Activated T-helper 1 cell treated with Interleukin-2 at 50 U/mL for 16 hours (primary cell): ENCODE data around the gene CD109.

Experiments
- DNase-seq: peaks from one replicate; pipeline ENCODE4 v3.0.0-alpha.2; 2020; ENCODE audit warnings: low read depth

The CD109 gene

GRCh38 chr6:73727114-73727513, 31.1 kb downstream of the CD109 start:
- no peak for DNase-seq

DNA sequence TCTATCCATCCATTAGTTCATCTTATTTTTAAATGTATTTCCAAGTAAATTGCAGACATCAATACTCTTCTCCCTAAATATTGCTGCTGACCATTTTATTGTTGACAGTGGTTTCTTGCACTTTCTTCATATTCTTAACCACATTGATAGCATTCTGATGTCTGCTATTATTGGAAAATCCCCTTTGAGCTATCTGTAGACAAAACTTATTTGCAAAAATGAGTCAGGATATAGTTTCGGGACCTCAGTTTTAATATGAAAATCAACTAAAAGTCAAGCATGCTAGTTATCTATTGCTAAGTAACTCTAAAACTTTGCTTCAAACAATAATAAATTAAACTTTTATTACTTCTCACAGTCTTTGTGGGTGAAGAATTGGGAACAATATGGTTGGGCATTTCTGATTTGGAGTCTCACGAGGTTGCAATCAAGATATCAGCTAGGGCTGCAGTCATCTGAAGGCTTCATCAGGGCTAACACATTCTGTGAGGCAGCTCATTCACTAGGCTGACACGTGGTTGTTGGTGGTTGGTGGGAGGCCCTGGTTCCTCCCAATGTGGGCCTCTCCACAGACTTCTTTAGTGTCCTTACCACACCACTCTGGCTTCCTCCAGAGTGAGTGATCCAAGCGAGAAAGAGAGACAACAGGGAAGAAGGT, 32.7 kb downstream of the CD109 start:
- DNase-seq = no peak

DNA sequence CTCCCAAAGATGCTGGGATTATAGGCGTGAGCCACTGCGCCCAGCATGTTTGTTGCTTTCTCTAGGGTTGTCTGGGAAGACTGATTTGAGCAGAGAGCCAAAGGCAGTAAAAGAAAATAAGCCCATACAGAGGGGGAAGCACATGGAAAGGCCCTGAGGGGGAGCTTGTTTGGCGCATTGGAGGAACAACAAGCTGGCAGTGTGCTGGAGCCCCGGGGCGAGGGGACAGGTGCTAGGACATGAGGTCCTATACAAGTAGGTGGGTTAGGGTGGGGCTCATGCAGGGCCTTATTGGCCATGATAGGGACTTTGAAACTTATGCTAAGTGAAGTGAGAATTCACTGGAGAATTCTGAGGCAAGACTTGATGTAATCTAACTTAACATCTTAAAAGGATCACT, 35.3 kb downstream of the CD109 start:
- no peak for DNase-seq

- peak; percentile 39 for DNase-seq
Measured at GRCh38 chr6:73732845-73733675, 37.1 kb downstream of the CD109 start.

GRCh38 chr6:73733791-73734190, 37.8 kb downstream of the CD109 start:
- no peak for DNase-seq

DNA sequence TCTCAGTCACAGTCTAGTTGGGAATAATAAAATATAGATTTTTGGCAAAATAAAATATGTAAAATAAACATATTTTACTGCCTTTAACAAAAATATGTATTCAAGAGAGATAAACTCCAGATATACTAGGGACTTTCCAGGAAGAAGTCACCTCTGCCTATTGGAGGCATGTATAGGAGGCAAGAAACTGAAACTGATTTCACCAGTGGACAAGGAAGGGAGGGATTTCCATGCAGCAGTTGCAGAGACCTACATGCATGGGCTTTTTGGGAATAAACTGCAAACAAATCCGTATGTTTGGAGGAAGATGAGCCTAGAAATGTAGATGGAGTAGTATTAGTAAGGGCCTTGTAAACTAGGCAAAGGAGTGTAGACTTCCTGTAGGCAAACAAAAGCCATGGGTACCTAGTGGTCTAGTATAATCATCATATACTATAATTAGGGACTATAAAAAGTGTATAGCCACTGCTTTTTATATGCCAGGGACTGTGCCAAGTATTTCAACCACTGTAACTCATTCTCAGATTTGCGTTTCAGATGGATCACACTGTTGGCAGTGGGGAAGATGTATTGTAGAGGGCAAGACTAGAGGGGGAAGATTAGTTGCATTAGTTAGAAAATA, 38.9 kb downstream of the CD109 start:
- DNase-seq = no peak

- DNase-seq = no peak
Measured at GRCh38 chr6:73738367-73739028, 42.5 kb downstream of the CD109 start.

DNA sequence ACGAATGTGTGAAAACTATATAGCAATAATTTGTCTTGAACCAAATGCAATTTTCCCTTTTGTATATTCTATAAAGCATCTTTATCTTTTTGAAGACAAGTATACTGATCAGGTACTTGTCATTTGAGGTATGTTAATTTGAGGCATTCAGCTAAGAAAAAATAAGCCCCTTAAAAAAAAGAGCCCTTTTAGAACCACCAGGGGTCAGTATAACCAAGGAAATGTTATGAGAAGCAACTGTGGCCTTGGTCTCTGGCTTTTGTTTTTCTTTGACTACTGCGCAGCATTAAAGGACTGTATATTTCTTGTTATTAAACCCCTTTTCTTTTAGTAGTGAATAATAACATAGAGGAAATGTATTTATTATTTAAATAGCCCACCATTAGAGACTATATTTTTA, 43.1 kb downstream of the CD109 start:
- DNase-seq = no peak

- no peak for DNase-seq
Measured at GRCh38 chr6:73742433-73742832, 46.4 kb downstream of the CD109 start.

DNA sequence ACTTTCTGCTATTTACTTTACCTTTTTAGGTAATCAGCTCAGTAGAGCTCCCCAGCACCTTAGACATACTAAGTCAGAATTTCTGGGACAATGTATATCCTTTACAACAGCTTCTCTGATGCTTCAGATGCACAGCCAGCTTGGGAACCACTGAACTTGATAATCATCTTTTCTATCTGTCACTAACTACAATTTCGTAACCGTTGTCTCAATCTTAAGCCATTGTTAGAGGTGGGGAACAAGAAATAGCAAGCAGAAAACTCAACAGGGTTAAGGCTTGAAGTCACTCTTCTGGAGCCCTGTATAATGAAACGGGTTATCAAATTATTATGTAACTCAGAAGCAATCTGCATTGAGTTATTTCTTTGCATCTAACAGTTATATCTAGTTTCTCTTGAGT, 47.1 kb downstream of the CD109 start:
- no peak for DNase-seq

- DNase-seq = no peak
Measured at GRCh38 chr6:73743556-73743955, 47.6 kb downstream of the CD109 start.

DNA sequence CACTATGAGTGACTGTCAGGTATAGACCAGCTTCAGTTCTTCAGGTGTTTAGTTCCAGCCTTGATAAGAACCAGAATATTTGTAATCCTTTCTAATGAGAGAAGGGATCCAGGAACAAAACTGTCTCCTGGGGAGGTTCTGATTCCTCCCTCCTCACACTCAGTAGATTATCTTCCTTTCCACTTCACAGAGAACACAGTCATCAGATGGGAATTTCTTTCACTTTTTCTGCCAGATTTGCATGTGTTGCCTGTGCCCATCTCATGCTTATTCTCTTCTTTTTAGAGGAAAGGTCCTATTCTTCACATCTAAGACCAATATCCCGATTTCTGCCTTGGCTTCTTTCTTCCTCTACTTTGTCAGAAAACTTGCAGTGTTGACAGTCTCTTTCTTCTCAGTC, 50.8 kb downstream of the CD109 start:
- DNase-seq = no peak

DNA sequence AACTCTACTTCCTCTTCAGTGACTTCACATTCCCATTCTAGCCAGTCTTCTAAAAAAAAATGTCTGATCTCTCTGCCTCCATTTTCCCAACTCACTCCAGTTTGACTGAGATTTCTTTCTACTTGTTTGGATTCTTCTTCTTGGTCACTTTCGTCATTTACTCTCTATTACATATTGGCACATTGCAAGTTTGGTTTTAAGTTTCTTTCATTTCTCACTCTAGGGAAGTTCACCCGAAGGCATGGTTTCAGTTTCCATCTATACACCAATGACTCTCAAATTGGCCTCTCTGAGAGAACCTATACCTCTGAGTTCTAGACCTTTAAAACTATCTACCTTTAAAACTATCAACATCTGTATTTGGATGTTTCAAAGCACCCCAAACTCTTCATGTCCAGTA, 51.3 kb downstream of the CD109 start:
- no peak for DNase-seq

DNA sequence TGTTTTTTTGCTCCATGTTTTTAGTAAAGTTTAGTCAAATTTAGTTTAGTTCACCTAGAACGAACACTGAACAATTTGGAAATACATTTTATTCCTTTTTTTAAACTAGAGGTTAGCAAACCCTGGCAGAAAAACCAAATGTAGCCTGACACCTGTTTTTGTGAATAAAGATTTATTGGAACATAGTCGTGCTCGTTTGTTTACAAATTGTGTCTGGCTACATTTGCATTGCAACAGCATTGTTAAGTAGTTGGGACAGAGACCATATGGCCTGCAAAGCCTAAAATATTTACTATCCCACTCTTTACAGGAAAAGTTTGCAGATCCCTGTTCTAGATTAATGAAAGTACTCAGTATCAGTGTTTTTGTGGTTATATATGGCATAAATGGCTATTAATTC, 56.9 kb downstream of the CD109 start:
- DNase-seq = no peak

DNA sequence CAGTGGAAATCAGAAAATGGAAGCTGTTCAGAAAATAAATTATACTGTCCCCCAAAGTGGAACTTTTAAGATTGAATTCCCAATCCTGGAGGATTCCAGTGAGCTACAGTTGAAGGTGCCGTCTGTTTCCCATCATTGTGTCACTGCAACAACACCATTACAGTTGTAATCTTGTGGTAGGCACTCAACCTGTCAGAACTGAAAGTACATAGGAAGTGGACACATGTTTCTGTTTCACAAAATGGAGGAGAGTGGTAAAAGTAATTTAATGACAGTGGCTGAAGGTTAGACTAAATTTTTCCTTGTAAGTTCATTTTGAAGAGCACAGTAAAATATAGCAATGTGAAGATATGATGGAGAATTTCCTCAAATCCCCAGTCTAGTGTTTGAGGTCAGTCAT, 70.0 kb downstream of the CD109 start:
- no peak for DNase-seq

- DNase-seq = no peak
Measured at GRCh38 chr6:73768558-73768957, 72.6 kb downstream of the CD109 start.

- no peak for DNase-seq
Measured at GRCh38 chr6:73769976-73770375, 74.0 kb downstream of the CD109 start.

DNA sequence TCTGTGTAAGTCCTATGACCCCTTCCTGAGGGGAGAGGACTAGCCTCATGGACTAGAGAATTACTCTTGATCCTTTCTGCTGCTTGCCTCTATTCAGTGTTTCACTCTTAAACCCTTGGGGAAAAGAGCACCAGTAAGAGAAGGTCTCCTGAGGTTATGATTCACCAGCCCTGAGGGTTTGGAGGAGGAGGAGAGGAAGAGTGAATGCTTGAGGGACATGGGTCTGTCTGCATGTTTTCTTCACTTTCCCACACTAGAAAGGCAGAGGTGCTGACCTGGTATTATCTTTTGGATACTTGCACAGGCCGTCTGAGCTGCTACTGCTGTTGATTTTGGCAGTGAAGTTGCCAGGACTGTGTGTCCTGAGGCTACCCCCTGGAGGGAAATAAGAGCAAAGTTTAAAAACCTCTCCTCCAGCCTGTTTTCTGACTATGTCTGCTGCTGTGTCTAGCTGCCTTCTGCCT, 78.3 kb downstream of the CD109 start:
- no peak for DNase-seq

- no peak for DNase-seq
Measured at GRCh38 chr6:73779943-73780342, 83.9 kb downstream of the CD109 start.

- no peak for DNase-seq
Measured at GRCh38 chr6:73782911-73783310, 86.9 kb downstream of the CD109 start.

GRCh38 chr6:73784726-73785505, 88.9 kb downstream of the CD109 start:
- DNase-seq = no peak

DNA sequence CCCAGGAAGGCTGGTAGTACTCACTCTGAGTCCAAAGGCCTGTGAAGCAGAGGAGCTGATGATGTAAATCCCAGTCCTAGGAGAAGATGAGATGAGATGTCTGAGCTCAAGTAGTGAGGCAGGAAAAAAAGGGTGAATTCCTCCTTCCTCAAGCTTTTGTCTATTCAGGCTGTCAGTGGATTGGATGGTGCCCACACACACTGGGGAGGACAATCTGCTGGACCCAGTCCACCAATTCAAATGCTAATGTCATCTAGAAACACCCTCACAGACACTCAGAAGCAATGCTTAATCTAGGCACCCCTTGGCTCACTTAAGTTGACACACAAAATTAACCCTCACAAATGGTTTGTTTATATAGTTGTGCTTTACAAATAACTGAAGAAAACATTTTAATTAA, 94.6 kb downstream of the CD109 start:
- DNase-seq = no peak
